HG02610 (cell line): ENCODE data around the gene SLC7A6OS.
"Not testable (repeated sequence)": the region's sequence is repeated elsewhere in the genome, so short reads cannot be mapped to it uniquely, and the experiment has no call there.

Experiments used
- ATAC-seq: cut with Tn5 transposase; IDR thresholded peaks from one replicate; pipeline ENCODE4 v1.9.1; 2021; ENCODE audit warnings: mild to moderate bottlenecking, moderate library complexity; ENCODE audit not compliant: unreplicated experiment

Gene SLC7A6OS

DNA sequence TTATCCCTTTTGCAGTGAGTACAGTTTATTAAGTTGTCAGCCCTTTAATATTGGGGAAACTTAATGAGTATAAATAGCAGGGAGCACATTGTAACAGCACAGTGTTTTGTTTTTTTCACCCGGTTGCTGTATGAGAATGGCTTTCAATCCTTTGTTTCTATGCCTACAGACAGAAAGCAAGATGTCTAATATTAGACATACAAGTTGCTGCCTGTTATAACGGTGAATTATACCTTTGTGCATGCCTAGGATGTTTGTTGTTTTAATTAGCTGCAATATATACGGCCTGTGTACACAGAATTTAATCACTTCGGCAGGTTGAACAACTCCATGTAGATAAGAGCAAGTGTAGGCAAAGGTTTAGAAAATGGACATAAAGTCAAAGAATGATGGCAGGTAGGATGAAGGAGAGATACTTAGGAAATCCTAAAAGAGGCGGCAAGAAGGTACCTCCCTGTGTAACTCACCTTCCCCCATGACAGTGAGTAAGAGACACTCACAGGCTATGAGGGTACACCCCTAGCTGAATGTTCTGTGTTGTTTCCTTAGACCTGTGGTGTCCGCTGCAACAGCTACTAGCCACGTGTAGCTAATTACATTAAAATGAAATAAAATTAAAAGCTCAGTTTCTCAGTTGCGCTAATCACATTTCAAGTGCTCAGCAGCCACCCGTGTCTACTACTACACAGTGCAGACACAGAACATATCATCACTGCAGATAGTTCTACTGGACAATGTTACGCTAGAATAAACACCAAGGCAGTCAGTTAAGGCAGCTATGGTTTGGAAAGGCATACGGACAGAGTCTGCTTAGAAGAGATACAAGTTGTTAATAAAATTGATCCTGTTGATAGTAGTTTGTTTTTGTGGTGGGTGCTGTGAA, 10.9 kb downstream of the SLC7A6OS start:
- ATAC-seq, result no peak

DNA sequence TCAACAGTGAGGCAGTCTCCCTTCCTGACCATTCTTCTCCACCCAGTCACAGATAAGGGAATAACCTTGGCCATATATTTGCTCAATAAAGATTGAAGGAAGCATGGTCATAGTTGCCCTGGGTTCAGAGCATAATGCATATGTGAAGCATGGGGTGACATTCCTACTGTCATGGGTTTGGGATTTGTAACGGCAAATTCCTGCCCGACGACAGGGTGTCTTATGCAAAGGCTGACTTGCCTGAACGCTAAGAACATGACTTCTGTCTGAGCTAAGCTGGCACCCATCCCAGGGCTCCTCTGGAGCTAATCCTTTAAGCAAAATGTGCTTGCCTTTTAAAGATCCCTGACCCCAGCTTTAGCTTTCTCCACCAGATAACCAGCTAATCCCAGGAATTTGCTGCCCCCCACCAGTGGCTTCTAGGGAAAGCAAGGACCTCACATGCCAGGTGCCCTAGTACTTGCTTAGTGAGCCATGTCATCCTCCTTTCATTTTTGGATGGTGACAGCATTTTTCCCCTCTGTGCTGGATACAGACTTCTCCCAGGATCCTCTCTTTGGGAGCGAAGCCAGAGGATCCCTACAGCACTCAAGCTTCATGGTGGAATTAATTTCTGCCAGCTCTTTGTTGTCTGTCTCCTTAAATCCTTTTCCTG, 11.7 kb downstream of the SLC7A6OS start:
- no peak for ATAC-seq

DNA sequence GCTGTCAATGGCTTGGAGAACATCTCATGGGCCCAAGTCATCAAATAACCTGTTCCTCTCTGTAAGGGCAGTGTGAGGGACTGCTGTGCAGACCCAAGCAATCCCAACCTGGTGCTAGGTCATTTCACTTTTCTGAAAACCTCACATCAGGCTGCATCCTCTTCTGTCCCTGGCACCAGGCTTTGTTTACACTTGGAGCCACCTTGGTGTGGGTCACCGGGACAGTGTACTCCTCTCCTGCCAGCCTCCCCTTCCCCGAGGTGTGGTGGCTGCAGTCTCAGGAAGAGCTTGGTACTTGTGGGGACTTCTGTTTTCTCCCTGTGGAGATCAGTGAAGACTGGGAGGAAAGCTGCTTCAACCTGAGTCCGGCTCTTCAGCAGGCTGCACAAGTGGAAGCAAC, 12.4 kb downstream of the SLC7A6OS start:
- ATAC-seq, result no peak

DNA sequence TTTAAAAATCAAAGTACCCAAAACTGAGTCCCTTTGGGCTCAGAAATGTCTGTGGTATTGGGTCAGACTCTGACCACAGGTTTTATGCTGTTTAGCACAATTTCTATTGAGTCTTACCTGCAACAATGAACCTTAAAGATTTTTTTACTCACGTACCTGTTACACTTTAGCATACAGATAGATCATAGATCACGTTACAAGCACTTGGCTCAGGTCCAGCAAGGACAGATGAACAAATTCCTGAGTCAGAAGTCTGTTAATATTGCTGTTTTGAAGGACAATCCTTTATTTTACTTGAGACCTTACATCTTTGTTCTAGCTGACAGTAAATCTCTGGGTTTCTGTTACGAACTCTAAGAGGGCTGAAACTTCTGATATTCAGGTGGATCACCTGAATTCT, 12.8 kb downstream of the SLC7A6OS start:
- ATAC-seq, result no peak

DNA sequence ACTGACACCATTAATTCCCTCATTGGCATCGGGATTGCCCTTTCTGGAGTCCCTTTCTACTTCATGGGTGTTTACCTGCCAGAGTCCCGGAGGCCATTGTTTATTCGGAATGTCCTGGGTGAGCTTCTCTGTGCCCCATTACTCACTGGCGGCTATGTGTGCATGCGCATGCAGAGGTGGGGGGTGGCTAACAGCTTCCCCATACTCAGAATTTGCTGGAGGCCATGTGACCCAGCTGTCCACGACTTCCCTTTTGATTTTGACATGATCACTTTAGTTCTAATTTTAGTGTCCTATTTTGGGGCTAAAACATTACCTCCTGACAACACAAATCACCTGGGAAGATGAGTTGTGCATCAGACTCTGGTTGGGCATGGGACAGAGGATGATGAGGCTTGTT, 14.1 kb downstream of the SLC7A6OS start:
- no peak for ATAC-seq

DNA sequence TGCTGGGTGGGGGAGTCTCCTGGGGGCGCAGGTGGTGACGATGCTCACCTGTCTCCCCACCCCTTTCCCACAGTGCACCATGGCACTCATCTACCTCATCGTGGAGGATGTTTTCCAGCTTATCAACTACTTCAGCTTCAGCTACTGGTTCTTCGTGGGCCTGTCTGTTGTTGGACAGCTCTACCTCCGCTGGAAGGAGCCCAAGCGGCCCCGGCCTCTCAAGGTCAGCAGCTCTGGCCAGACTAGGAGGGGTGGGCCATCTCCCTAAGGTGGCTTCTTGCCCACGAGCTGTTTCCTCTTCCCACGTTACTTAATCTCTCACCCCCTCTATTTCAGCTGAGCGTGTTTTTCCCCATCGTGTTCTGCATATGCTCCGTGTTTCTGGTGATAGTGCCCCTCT, 14.5 kb downstream of the SLC7A6OS start:
- ATAC-seq, result no peak

DNA sequence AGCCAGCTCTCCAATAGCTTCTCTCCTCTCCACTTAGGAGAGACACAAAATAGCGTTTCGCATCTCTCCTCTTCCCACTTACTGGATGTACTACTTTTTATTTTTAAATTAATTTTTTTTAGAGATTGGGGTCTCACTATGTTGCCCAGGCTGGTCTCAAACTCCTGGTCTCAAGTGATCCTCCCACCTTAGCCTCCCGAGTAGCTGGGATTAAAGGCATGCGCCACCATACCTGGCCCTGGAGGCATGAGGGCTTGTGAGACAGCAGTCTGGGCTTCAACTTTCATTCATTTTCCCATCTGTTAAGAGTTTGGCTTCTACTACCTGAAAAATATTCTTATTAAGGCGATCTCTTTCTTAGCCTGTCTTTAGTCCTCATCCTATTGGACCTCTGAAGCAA, 18.3 kb downstream of the SLC7A6OS start:
- no peak for ATAC-seq

DNA sequence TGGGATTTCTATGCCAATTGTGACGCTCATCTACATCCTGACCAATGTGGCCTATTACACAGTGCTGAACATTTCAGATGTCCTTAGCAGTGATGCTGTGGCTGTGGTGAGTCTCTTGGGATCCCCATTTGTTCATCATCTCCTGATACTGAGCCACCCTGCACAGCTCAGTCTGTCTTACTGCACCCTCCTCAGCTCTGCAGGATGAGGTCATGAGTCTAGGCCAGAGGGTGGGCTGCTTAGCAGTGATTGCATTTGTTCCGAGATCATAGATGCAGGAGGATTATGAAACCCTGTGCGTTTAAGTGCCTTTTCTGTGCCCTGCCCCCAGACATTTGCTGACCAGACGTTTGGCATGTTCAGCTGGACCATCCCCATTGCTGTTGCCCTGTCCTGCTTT, 19.5 kb downstream of the SLC7A6OS start:
- ATAC-seq, result no peak

DNA sequence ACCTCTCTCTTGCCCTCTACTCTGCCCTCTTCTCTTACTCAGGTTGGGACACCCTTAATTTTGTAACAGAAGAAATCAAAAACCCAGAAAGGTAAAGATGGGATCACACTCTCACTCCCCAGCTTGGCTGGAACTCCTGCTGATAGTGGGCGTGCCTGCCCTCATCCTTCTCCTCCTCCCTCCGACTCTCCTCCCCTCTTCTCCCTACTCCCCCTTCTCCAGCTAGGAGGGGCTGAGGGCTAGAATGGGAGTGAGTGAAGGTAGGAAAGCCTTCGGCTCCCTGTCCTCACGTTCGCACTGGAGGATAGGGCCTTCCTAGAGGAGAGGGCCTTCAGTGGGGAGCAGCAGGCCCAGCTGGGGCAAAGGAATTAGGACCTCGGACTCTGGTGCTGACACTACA, 20.3 kb downstream of the SLC7A6OS start:
- ATAC-seq, result no peak

DNA sequence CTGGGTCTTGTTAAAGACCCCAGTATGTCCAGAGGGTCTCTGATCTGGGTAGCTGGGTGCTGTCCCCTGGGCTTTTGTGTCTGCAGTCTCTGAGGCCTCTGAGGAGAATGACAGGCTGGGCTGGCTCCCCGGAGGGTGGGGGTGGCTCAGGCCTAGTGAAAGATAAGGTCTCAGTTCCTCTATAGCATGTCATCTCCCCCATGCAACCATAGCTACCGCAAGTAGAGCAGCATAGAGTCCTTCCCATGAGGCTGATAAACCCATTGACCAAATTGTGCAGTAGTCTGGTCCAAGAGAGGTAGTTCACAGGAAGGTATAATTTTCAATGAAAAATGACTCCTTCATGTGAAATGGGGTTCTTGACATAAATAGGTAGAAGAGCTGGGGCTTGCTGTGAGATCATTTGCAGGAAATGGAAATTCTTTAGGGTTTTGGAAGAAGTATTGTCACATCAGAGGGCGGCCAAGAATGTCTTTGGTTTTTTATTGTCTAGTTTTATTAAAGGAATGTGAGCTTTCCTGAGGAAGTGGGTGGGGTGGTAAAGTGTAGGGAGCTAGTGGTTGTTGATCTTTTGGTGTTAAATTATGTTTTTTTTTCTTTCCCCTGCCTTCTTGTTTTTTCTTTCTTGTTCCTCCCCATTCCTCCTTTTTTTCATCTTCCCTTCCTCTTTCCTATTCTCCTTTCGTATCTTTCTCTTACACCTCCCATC, 21.0 kb downstream of the SLC7A6OS start:
- ATAC-seq, result peak; percentile 81

DNA sequence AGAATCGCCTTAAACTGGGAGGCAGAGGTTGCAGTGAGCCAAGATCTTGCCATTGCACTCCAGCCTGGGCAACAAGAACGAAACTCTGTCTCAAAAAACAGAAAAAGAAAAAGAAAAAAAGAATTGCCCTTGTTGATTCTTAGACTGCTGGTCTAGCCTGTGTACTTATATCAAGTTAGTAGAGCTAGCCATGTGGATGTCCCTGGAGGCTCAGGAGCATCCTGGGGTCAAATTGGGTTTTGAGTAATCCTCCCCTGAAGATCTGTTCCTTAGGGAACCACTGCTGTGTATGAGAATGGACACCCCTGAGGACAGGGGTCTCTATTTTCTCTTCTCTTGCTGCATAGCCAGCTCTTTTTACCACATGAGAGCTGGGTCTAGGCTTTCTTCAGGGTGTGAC, 21.5 kb downstream of the SLC7A6OS start:
- ATAC-seq, result no peak

DNA sequence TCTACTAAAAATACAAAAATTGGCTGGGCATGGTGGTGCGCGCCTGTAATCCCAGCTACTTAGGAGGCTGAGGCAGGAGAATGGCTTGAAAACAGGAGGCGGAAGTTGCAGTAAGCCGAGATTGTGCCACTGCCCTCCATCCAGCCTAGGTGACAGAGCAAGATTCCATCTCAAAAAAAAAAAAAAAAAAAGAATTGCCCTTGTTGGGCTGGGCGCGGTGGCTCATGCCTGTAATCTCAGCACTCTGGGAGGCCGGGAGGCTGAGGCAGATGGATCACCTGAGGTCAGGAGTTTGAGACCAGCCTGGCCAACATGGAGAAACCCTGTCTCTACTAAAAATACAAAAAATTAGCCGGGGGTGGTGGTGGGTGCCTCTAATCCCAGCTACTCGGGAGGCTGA, 21.9 kb downstream of the SLC7A6OS start:
- ATAC-seq, result not testable (repeated sequence)

DNA sequence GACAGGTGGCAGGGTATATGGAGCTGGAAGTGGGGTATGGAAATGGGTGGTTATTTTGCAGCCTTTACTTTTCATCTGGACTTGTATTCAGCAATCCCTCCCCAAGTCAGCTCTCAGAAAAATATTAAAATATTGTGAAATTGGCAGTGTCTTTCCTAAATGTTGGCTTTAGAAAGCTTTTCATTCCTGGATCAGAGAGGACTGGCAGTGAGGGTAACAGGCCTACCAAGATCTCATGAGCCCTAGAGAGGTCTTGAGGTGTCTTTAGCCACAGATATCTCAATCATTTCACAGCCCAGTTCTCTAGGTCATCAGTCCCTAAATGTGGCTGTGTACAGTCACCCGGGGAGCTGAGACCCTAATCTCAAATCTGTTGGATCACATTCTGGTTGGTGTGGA, 22.5 kb downstream of the SLC7A6OS start:
- no peak for ATAC-seq

DNA sequence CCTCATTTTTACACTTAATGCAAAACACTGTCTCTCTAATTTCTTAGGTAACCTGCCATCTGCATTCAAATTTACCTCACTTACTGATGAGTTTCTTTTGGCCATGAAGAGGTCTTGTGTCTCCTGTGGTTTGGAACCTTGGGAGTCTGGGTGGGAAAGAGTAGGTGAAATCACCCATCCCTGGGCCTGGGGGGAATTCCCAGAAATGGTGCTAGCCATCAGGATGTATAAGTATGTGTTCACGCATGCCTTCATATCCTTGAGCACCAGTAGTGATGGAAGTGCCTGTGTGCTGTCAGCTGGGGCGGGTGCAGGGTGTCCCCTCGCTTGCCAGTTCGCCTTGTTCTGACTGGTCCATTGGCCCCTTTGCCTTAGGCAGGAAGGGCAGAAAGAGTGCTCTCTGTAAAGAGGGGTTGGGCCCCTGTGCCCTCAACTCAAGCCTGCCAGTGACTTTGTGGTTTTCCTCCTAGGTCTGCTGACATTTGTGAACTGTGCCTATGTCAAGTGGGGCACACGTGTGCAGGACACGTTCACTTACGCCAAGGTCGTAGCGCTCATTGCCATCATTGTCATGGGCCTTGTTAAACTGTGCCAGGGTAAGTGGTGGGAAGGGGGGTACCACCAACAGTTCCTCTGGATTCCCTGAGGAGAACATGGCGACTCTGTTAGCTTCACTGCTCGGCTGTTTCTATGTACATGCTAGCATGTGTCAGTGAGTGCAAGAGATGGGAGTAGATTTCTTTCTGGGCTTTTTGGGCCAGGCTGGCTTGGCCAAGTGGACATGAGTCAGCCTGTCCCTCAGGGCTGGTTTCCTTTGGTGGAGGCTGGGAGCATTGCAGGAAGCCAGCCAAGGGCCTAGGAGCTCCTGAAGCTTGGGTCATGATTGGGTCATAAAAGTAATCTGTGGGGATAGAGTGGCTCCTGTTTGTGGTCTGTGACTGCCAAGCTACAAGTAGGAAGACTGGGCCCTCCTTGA, 23.2 kb downstream of the SLC7A6OS start:
- ATAC-seq, result no peak

DNA sequence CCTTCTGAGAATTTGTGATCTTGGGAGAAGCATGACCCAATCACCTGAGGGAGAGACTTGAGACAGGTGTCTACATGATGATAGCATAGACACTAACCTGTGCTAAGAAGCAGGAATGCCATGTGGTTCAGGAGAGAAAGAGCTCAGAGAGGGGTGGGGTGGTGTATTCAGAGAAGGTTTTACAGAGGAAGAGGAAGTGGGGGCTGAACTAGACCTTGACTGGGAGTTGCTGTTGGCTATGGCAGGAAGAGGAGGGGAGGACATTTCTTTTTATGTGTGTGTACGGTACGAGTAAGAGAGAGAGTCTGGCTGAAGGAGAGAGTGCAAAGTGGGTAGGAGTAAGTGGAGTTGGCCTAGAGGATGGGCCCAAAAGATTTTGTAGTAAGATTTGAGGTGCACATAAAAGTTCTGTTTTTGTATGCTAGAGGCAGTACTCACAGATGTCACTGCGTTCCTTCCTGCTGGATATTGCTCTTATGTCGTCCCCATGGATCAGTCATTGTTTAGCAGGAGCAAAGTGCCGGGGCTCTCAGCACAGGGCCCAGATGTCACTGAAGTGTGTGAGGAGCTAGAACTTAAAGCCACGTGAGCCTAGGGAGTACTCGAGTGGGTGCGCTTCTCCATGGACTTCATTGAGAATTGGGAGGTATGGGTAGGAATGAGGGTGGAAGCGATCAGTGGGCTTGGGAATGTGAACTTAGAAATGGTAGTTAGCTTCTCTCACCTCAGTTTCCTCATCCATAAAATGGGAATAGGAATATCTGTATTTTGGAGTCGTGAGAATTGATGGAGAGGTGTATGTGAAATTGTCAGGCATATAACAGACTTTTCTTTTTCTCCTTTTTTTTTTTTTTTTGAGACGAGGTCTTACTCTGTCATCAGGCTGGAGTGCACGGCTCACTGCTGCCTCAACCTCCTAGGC, 24.3 kb downstream of the SLC7A6OS start:
- no peak for ATAC-seq

DNA sequence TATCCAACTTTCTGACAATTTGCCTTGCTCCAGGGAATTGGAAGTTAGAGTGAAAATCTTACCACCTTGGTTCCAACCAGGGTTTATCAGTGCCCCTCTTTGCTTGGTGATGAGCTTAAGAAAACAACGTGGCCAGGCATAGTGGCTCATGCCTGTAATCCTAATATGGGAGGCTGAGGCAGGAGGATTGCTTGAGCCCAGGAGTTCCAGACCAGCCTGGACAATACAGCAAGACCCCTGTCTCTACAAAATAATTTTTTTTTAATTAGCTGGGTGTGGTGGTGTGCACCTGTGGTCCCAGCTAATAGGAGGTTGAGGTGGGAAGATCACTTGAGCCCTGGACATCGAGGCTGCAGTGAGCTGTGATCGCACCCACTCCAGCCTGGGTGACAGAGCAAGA, 25.1 kb downstream of the SLC7A6OS start:
- ATAC-seq, result no peak

DNA sequence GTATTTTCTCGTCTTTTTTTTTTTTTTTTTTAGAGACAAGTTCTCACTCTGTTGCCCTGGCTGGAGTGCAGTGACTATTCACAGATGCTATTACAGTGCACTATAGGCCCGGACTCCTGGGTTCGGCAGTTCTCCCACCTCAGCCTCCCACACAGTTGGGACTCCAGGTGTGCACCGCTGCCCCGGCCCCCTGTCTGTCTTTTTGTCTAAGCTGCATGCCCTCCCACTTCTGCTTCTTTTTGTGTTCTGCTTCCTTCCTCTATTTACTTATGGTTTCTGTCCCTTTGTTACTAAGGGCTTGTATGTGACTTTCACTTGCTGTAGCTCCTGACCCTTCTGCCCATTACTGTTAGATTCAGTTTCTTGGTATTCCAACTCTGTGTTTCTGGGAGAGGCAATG, 25.9 kb downstream of the SLC7A6OS start:
- ATAC-seq, result peak; percentile 53

DNA sequence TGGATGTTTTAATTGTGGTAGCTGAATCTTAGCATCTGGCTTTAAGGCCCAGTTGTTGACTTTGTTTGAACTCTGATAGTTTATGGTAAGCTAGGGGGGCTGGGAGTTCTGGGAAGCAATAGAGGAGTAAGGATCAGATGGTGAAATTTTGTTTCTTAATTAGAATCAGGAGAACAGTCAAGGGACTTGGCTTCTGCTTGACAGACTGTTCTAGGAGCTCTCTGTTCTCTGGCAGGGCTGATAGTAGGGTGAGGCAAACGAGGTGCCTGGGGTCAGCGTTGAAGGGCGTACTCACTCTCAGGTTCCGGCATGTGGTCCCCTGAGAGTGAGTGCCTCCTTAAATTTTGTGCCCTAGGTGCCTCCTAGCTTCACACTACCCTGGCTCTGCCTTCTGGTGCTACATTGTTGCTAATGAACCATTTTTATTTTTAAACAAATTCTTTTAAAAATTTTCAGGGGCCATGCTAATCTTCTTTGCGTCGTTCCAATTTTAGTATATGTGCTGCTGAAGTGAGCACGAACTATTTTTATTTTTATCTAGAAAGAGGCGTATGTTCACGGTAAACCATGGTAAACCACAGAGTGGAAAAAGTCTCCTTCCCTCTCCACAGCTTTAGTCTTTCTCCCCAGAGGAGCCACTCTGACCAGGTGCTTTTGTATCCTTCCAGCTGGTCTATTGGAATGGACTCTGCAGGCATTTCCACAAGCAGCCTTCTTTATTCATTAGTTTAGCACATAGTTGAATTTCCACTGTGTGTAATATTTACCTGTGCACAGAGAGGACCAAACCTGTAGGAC, 26.7 kb downstream of the SLC7A6OS start:
- no peak for ATAC-seq

DNA sequence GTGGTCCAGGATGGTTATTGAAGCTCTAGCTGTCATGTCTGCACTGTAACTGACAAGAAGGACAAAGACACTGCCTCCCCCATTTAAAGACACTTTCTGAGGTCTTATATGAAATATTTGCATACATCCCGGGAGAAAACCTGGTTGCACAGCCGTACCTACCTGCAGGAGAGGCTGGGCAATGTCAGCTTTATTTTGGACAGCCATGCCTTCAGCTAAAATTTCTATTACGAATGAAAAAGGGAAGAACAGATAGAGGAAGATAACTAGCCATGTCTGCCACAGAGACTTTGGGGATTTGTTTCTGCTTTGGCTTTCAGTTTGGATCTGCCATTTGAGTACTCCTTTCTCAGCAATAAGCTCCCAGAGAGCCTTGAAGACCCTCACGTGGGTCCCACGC, 27.4 kb downstream of the SLC7A6OS start:
- ATAC-seq, result no peak
